Placental epithelial cell (primary cell): ENCODE results near the gene CDA. TPM values are rescaled to one million over a fixed set of nuclear protein-coding genes. Genes with fewer than 3 reads are reported as not detected.

Experiments used
- total RNA-seq: library from RNA; depleted of rRNA; stranded (reverse); fragments of >200 nt; gene quantifications from 2 replicates; pipeline ENCODE4 v1.2.3, GENCODE V29; 2012

Gene CDA
- total RNA-seq = 2.7 and 15.2 TPM in 2 replicates

DNA sequence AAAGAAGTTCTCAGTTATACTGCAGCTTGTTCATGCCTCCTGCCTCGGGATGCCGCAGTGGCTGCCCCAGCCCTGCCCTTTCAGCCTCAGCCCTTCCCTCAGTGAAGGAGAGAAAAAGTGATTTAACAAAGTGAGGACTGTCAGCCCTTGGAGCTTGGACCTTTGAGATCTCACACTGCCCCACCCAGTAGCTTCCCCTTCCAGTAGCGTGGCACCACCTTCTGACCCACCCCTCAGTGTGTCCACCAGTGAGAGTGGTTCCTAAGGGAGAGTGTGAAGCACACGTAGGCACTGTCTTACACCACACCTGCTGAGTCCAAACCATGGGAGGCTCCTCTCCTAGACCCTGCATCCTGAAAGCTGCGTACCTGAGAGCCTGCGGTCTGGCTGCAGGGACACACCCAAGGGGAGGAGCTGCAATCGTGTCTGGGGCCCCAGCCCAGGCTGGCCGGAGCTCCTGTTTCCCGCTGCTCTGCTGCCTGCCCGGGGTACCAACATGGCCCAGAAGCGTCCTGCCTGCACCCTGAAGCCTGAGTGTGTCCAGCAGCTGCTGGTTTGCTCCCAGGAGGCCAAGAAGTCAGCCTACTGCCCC, at the start of gene CDA:
TSS of gene CDA (plus strand) at position 464 of the 592 bp plus-strand sequence. CDS start at position 497, 33 bp downstream.

DNA sequence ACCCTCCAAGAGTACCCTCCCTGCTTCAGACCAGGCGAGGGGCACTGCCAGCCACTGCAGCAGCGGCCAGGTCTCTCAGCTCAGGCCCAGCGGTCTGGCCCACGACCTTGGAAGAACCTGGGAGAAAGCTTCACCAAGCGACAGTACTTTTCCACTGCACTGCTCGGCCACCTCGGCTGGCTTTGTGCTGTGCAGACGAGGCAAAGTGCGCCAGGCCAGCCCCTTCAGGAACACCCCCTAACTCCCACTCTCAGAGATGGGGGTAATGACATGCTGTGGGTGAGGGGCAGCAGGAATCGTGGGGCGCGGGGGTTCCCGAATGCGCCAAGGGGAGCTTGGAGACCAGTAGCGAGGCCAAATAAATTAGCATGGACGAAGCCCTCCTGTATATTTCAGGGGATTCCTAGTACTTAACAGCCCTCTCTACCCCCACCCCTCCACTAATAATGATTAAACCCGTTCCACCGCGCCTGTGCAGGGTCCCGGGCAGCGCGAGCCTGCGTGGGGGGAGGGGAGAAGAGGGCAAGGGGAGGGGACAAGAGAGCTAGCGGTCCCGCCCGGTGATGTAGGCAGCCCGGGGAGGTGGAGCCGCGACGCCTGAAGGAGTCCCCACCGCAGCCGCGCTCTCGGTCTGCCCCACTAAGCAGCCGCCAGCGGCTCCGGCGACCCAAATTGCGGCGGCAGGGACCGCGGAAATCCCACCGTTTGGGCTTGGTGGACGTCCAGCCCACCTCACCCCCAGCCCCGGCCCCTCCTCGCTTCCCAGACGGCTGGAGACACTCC, 36.8 kb upstream of the CDA start, which contains the start of gene FAM43B:
TSS of gene FAM43B (plus strand) at position 629 of the 783 bp plus-strand sequence. CDS start 401 bp downstream, outside the sequence.

DNA sequence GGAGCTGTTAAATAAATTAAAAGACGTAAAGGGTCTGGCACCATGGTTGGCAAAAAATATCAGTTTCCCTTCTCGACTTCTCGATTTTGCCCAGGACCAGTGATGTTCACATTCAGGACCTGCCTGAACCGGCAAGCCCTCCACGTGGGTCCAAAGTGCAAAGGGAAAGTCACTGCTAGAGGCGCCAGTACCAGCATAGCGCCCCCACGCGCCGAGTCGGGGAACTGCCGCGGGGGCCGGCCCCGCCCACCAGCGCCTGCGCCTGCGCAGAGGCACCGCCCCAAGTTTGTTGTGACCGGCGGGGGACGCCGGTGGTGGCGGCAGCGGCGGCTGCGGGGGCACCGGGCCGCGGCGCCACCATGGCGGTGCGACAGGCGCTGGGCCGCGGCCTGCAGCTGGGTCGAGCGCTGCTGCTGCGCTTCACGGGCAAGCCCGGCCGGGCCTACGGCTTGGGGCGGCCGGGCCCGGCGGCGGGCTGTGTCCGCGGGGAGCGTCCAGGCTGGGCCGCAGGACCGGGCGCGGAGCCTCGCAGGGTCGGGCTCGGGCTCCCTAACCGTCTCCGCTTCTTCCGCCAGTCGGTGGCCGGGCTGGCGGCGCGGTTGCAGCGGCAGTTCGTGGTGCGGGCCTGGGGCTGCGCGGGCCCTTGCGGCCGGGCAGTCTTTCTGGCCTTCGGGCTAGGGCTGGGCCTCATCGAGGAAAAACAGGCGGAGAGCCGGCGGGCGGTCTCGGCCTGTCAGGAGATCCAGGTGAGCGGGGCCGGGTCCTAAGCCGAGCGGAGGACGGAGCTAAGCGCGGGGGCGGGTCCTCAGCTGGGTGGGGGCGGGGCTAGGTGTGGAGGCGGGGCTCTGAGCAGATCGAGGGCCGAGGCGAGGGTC, 44.5 kb downstream of the CDA start, which contains the start of gene PINK1:
TSS of gene PINK1 (plus strand) at position 269 of the 875 bp plus-strand sequence. CDS start at position 360, 91 bp downstream.

DNA sequence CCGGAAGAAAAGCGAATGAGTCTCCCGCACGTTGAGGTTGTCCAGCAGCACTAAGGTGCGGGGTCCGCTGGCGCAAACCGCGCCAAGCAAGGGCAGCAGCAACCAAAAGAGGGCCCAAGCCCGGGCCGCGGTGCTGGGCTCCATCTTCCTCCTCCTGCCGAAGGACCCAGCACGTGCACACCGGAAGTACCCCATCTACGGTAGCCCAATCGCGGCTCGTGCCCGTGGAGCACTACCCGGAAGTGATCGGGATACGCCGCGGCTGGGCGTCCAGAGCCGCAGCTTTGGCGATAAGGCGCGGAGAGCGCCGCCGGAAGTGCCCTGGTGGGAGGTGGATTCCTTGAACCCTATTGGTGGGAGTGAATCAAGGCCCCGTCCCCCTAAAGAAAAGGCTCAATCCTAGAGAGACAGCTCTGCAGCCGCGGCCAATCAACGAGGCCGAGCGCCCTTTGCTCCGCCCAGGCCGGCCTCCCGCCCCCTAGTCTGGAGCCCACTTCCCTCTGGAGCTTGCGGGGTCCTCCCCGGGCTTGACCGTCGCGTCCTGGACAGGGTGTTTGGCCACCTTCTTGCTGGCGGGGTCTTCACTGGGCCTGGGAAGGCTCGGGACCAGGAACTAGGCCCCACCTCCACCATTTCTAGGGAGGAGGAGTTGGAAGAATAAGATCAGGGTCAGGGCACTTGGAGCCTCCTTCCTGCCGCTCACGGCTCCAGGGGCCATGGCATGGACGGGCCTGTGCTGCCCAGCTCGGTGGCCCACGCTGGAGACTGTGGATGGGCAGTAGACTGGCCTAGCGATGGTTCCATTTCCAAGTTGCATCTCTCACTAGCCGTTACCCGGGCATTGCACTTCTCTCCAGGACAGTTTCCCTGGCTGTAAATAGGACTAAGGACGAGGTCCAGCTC, 72.6 kb downstream of the CDA start, which contains the start of gene DDOST:
TSS of gene DDOST (minus strand) at position 163 of the 903 bp plus-strand sequence. CDS start at position 144, 19 bp downstream.

Other genes with a start within 250 kb of the CDA start
- 37.0 and 37.3 TPM in 2 replicates for gene CAMK2N1, start 102.9 kb upstream of the CDA start, total RNA-seq
- 27.1 and 35.0 TPM in 2 replicates for gene MUL1, start 80.9 kb upstream of the CDA start, total RNA-seq
- 0.39 and 0.98 TPM in 2 replicates for gene FAM43B, start 36.5 kb upstream of the CDA start, total RNA-seq
- gene PINK1, start 44.4 kb downstream of the CDA start, total RNA-seq = 58.5 and 198 TPM in 2 replicates
- gene DDOST, start 72.3 kb downstream of the CDA start, total RNA-seq = 287 and 292 TPM in 2 replicates
- gene KIF17, start 128.9 kb downstream of the CDA start, total RNA-seq = 0.33 and 0.39 TPM in 2 replicates
- gene SH2D5, start 143.6 kb downstream of the CDA start, total RNA-seq = 0.65 TPM in 1 of 2 replicates, not detected in the other
- 149 and 225 TPM in 2 replicates for gene HP1BP3, start 198.2 kb downstream of the CDA start, total RNA-seq